Keratinocyte (primary cell): ENCODE data around the gene MGAT3. TPM values are rescaled to one million over a fixed set of nuclear protein-coding genes. Genes with fewer than 3 reads are reported as not detected.

ENCODE experiments used
- DNase-seq: peaks from one replicate; pipeline ENCODE4 v3.0.0-alpha.2; 2011; ENCODE audit warnings: low read depth, missing footprints, low spot score
- FAIRE-seq: peaks from 2 replicates; lab custom pipeline; 2011; peaks lifted over from hg19 to GRCh38; lab: Jason Lieb, UNC
- H2AFZ ChIP-seq: 2 replicates; pipeline ENCODE4 v1.6.0; 2012; ENCODE audit warnings: low read length, control low read depth, inconsistent platforms; ENCODE audit not compliant: control insufficient read depth
- H3K27ac ChIP-seq: 2 replicates; pipeline ENCODE4 v1.5.1; 2011; ENCODE audit warnings: low read length; ENCODE audit not compliant: control insufficient read depth, insufficient read depth
- H3K27me3 ChIP-seq: 3 replicates; pipeline ENCODE4 v1.6.0; 2011; ENCODE audit warnings: low read length; ENCODE audit not compliant: control insufficient read depth, insufficient read depth; ENCODE audit errors: extremely low read depth
- H3K36me3 ChIP-seq, 2 experiments: 2 replicates in 1 of 2; 3 replicates in 1 of 2; pipeline ENCODE4 v1.5.1; 2011; ENCODE audit warnings: low read length in 2 of 2, mild to moderate bottlenecking in 1 of 2; ENCODE audit not compliant: control insufficient read depth in 2 of 2, insufficient read depth in 2 of 2; ENCODE audit errors: extremely low read depth in 1 of 2
- H3K4me1 ChIP-seq: 3 replicates; pipeline ENCODE4 v1.5.1; 2011; ENCODE audit warnings: low read length; ENCODE audit not compliant: control insufficient read depth, insufficient read depth; ENCODE audit errors: extremely low read depth
- H3K4me2 ChIP-seq: 3 replicates; pipeline ENCODE4 v1.6.0; 2011; ENCODE audit warnings: low read depth, low read length; ENCODE audit not compliant: control insufficient read depth, insufficient read depth; ENCODE audit errors: extremely low read depth
- H3K4me3 ChIP-seq, 3 experiments: fragments of 200-600 bp in 1 of 3; sonication (generic) in 1 of 3; 2 replicates in 2 of 3; 3 replicates in 1 of 3; pipeline ENCODE4 v1.5.1; 2011 to 2016; ENCODE audit warnings: low read length in 3 of 3, mild to moderate bottlenecking in 3 of 3, control low read depth in 2 of 3, inconsistent platforms in 1 of 3, low read depth in 1 of 3, mixed read lengths in 1 of 3, mixed run types in 1 of 3, moderate library complexity in 1 of 3; ENCODE audit not compliant: control insufficient read depth in 2 of 3, insufficient read depth in 2 of 3; ENCODE audit errors: extremely low read depth in 1 of 3
- H3K79me2 ChIP-seq: 2 replicates; pipeline ENCODE4 v1.6.0; 2012; ENCODE audit warnings: low read length; ENCODE audit not compliant: control insufficient read depth, insufficient read depth
- H3K9ac ChIP-seq: 3 replicates; pipeline ENCODE4 v1.6.0; 2011; ENCODE audit warnings: low read length; ENCODE audit not compliant: control insufficient read depth, insufficient read depth; ENCODE audit errors: extremely low read depth
- H3K9me1 ChIP-seq: 3 replicates; pipeline ENCODE4 v1.6.0; 2011; ENCODE audit warnings: low read length; ENCODE audit not compliant: control insufficient read depth, insufficient read depth; ENCODE audit errors: extremely low read depth
- H3K9me3 ChIP-seq: 2 replicates; pipeline ENCODE4 v1.5.1; 2012; ENCODE audit warnings: low read depth, low read length; ENCODE audit not compliant: control insufficient read depth
- H4K20me1 ChIP-seq: 3 replicates; pipeline ENCODE4 v1.6.0; 2011; ENCODE audit warnings: low read length; ENCODE audit not compliant: control insufficient read depth, insufficient read depth; ENCODE audit errors: extremely low read depth
- EZH2 ChIP-seq: IDR thresholded peaks from one replicate; pipeline ENCODE4 v1.6.1; 2012; ENCODE audit warnings: inconsistent platforms, mild to moderate bottlenecking, low read length, moderate library complexity
- dilution Hi-C: fragments of 300-500 bp; cut with MboI; formaldehyde crosslinking; loops from one replicate; pipeline ENCODE4 v1.7.0; 2020; ENCODE audit warnings: low sequenced_read_pairs; ENCODE audit not compliant: extremely low pct_ligation_motif_present
- polyA plus RNA-seq, 5 experiments: library from polyadenylated mRNA; depleted of rRNA in 3 of 5; stranded (reverse) in 3 of 5; stranded (forward) in 1 of 5; unstranded in 1 of 5; fragments of >200 nt; gene quantifications; 1 replicate in 1 of 5; 2 replicates in 3 of 5; 3 replicates in 1 of 5; pipeline versions ENCODE4 v1.2.1 to v1.2.3, GENCODE V29; 2011 to 2012; ENCODE audit warnings: missing spikeins in 2 of 5, low read depth in 1 of 5, low replicate concordance in 1 of 5
- TF ChIP-seq, protein P1 (sequence below), 3 experiments: IDR thresholded peaks in 1 of 3; conservative IDR thresholded peaks in 1 of 3; optimal IDR thresholded peaks in 1 of 3; 2 replicates in 2 of 3; 3 replicates in 1 of 3; pipeline versions ENCODE3 to v1.5.1; 2011; ENCODE audit warnings: low read length in 3 of 3, mild to moderate bottlenecking in 3 of 3, moderate library complexity in 2 of 3, control low read depth in 1 of 3, inconsistent platforms in 1 of 3; ENCODE audit not compliant: insufficient read depth in 2 of 3; ENCODE audit errors: extremely low read depth in 1 of 3

MGAT3 gene
- polyA plus RNA-seq, 1 donor (not counting 4 experiments of a cell fraction or from before 2014, with no cell fraction given), result not detected

DNA sequence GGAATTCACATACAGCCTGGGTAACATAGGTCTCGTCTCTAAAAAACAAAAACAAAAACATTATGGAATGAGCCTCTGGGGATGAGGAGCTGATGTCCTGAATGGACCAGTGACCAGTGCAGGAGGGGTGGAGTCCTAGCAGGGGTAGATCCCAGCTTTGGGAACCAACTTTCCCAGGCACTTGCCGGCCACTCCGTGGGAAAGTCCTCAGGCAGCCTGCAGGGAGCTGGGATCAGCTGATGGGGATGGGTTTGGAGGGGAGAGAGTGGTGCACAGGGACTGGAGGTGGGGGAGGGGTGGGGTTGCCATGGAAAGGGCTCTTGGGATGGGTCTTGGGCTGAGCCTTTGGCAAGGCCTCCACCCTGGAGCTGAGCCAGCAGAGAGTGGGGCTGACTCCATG, 19.1 kb downstream of the MGAT3 start:
- H3K4me3 ChIP-seq, result no peak overlapping the region
- no peak for TF ChIP-seq EZH2
- TF ChIP-seq, protein P1, sequence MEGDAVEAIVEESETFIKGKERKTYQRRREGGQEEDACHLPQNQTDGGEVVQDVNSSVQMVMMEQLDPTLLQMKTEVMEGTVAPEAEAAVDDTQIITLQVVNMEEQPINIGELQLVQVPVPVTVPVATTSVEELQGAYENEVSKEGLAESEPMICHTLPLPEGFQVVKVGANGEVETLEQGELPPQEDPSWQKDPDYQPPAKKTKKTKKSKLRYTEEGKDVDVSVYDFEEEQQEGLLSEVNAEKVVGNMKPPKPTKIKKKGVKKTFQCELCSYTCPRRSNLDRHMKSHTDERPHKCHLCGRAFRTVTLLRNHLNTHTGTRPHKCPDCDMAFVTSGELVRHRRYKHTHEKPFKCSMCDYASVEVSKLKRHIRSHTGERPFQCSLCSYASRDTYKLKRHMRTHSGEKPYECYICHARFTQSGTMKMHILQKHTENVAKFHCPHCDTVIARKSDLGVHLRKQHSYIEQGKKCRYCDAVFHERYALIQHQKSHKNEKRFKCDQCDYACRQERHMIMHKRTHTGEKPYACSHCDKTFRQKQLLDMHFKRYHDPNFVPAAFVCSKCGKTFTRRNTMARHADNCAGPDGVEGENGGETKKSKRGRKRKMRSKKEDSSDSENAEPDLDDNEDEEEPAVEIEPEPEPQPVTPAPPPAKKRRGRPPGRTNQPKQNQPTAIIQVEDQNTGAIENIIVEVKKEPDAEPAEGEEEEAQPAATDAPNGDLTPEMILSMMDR (optimal IDR thresholded peaks at IDR 0.05 in 1 of 3, IDR thresholded peaks at IDR 0.05 in 1 of 3, conservative IDR thresholded peaks at IDR 0.05 in 1 of 3; ENCODE audit: extremely low read depth in 1 of 3, insufficient read depth in 2 of 3, low read length in 3 of 3), result no peak
- no peak for FAIRE-seq
- H3K27ac ChIP-seq, result no peak overlapping the region
- no peaks in the 10 kb centered on the region for H3K36me3 ChIP-seq
- peaks cover 6% of the 10 kb centered on the region for H3K4me1 ChIP-seq
- H3K79me2 ChIP-seq, result no peaks in the 10 kb centered on the region
- H3K9me3 ChIP-seq, result no peaks in the 10 kb centered on the region
- no peak for DNase-seq
- no peak overlapping the region for H3K4me2 ChIP-seq
- no peaks in the 10 kb centered on the region for H3K9me1 ChIP-seq
- dilution Hi-C loops, result no loop called here
- peaks cover 6% of the 10 kb centered on the region for H3K27me3 ChIP-seq
- peaks cover 2% of the 10 kb centered on the region for H4K20me1 ChIP-seq
- H2AFZ ChIP-seq, result no peak overlapping the region
- H3K9ac ChIP-seq, result no peak overlapping the region

DNA sequence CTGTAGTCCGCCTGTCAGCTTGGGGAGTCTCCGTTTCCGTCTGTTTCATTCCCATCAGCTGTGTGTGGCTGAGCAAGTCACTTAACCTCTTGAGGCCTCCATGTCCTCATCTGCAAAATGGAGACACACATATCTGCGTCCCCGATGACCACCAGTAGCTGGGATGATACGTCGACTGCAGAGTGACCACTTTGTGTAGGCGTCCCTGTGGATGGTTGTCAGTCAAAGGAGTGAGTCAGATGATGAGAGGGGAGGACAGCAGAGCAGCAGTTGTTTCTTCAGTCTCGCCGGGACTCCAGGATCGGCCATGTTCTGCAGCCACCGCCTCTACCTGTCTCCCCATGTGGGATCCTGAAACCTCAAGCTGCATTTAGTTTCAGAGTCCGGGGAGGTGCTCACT, 19.9 kb downstream of the MGAT3 start:
- FAIRE-seq, result no peak
- peaks cover 2% of the 10 kb centered on the region for H4K20me1 ChIP-seq
- peaks cover 5% of the 10 kb centered on the region for H3K4me1 ChIP-seq
- no peak overlapping the region for H2AFZ ChIP-seq
- no peak overlapping the region for H3K4me2 ChIP-seq
- dilution Hi-C loops, result no loop called here
- H3K9ac ChIP-seq, result no peak overlapping the region
- no peaks in the 10 kb centered on the region for H3K9me1 ChIP-seq
- no peak for DNase-seq
- H3K27me3 ChIP-seq, result peaks cover 5% of the 10 kb centered on the region
- H3K27ac ChIP-seq, result no peak overlapping the region
- no peaks in the 10 kb centered on the region for H3K36me3 ChIP-seq
- no peaks in the 10 kb centered on the region for H3K79me2 ChIP-seq
- no peak overlapping the region for H3K4me3 ChIP-seq
- TF ChIP-seq EZH2, result no peak
- TF ChIP-seq, protein P1 (optimal IDR thresholded peaks at IDR 0.05 in 1 of 3, IDR thresholded peaks at IDR 0.05 in 1 of 3, conservative IDR thresholded peaks at IDR 0.05 in 1 of 3; ENCODE audit: extremely low read depth in 1 of 3, insufficient read depth in 2 of 3, low read length in 3 of 3), result no peak
- no peaks in the 10 kb centered on the region for H3K9me3 ChIP-seq
